IMR-90 (cell line): ENCODE measurements around the gene RHOD. TPM values are rescaled to one million over a fixed set of nuclear protein-coding genes. Genes with fewer than 3 reads are reported as not detected.

Experiments used
- ATAC-seq: fragments of 200-7000 bp; cut with Tn5 transposase; 2 replicates; pipeline ENCODE4 v1.9.1; 2020; ENCODE audit warnings: low read depth, mild to moderate bottlenecking, moderate library complexity
- BruUV-seq: library from RNA; stranded (reverse); fragments of 400-500 nt; replicated peaks from 2 replicates; lab custom pipeline; 2021; lab: Mats Ljungman, UMichigan
- CTCF ChIA-PET: fragments of 300-600 bp; formaldehyde crosslinking; extraction: SDS; loops from one replicate; lab custom pipeline; 2021; ENCODE audit warnings: antibody characterized with exemption; lab: Yijun Ruan, JAX
- POLR2A ChIA-PET: fragments of 300-600 bp; sonication (Branson Sonifier 250); formaldehyde crosslinking; loops from one replicate; lab custom pipeline; 2022; ENCODE audit warnings: antibody characterized with exemption; ENCODE audit not compliant: unreplicated experiment; lab: Charles Lee
- DNase-seq: peaks from one replicate; pipeline ENCODE4 v3.0.0; 2013
- H2AFZ ChIP-seq: replicated peaks from 2 replicates; pipeline ENCODE3; 2013; ENCODE audit warnings: low read length, mild to moderate bottlenecking; ENCODE audit not compliant: poor library complexity
- H2AK5ac ChIP-seq: 2 replicates; pipeline ENCODE4 v1.6.1; 2013; ENCODE audit warnings: low read depth, low read length, inconsistent platforms
- H2AK9ac ChIP-seq: replicated peaks from 2 replicates; pipeline ENCODE3; 2013; ENCODE audit warnings: mild to moderate bottlenecking, low read depth, low read length, moderate library complexity; ENCODE audit not compliant: poor library complexity
- H2BK120ac ChIP-seq: 2 replicates; pipeline ENCODE4 v1.6.1; 2013; ENCODE audit warnings: low read depth, low read length, inconsistent platforms
- H2BK15ac ChIP-seq: 3 replicates; pipeline ENCODE4 v1.6.1; 2013; ENCODE audit warnings: low read depth, low read length, inconsistent platforms
- H2BK20ac ChIP-seq: 2 replicates; pipeline ENCODE4 v1.6.1; 2013; ENCODE audit warnings: low read depth, mild to moderate bottlenecking, inconsistent platforms, low read length, moderate library complexity
- H2BK5ac ChIP-seq: 2 replicates; pipeline ENCODE4 v1.6.1; 2013; ENCODE audit warnings: mild to moderate bottlenecking, low read depth, low read length, inconsistent platforms; ENCODE audit not compliant: poor library complexity, severe bottlenecking
- H3K14ac ChIP-seq: replicated peaks from 2 replicates; pipeline ENCODE4 v1.6.1; 2013; ENCODE audit warnings: low read depth, low read length, inconsistent platforms
- H3K18ac ChIP-seq: 2 replicates; pipeline ENCODE4 v1.6.1; 2013; ENCODE audit warnings: low read depth, low read length, control low read depth
- H3K23ac ChIP-seq: 2 replicates; pipeline ENCODE4 v1.6.1; 2013; ENCODE audit warnings: low read depth, low read length, inconsistent platforms
- H3K27ac ChIP-seq: 2 replicates; pipeline ENCODE4 v1.5.1; 2013; ENCODE audit warnings: mild to moderate bottlenecking, control low read depth, low read length; ENCODE audit not compliant: insufficient read depth
- H3K27me3 ChIP-seq: 2 replicates; pipeline ENCODE4 v1.6.1; 2013; ENCODE audit warnings: low read length; ENCODE audit not compliant: control insufficient read depth, insufficient read depth
- H3K36me3 ChIP-seq: 2 replicates; pipeline ENCODE4 v1.6.1; 2013; ENCODE audit warnings: low read length, mixed read lengths; ENCODE audit not compliant: control insufficient read depth, insufficient read depth
- H3K4ac ChIP-seq: 2 replicates; pipeline ENCODE4 v1.6.1; 2013; ENCODE audit warnings: low read depth, low read length, inconsistent platforms
- H3K4me1 ChIP-seq: 2 replicates; pipeline ENCODE4 v1.6.1; 2013; ENCODE audit warnings: low read length, mixed read lengths; ENCODE audit not compliant: control insufficient read depth, insufficient read depth
- H3K4me2 ChIP-seq: 2 replicates; pipeline ENCODE4 v1.6.1; 2013; ENCODE audit warnings: low read depth, mild to moderate bottlenecking, control low read depth, low read length, moderate library complexity
- H3K4me3 ChIP-seq: 2 replicates; pipeline ENCODE4 v1.5.1; 2013; ENCODE audit warnings: low read depth, mild to moderate bottlenecking, control low read depth, low read length, moderate library complexity; ENCODE audit not compliant: insufficient read depth
- H3K56ac ChIP-seq: 2 replicates; pipeline ENCODE4 v1.6.1; 2013; ENCODE audit warnings: low read length, inconsistent platforms; ENCODE audit not compliant: insufficient read depth; ENCODE audit errors: extremely low read depth
- H3K79me1 ChIP-seq, 2 experiments: 2 replicates each; pipeline ENCODE4 v1.6.1; 2013; ENCODE audit warnings: low read length in 2 of 2, inconsistent platforms in 1 of 2, low read depth in 1 of 2
- H3K9ac ChIP-seq: 2 replicates; pipeline ENCODE4 v1.6.1; 2013; ENCODE audit warnings: low read depth, low read length, control low read depth
- H3K9me1 ChIP-seq: 2 replicates; pipeline ENCODE4 v1.6.1; 2013; ENCODE audit warnings: low read length, inconsistent platforms; ENCODE audit not compliant: insufficient read depth
- H3K9me3 ChIP-seq: 2 replicates; pipeline ENCODE4 v1.6.1; 2013; ENCODE audit warnings: low read length; ENCODE audit not compliant: control insufficient read depth, insufficient read depth
- H4K20me1 ChIP-seq: 2 replicates; pipeline ENCODE4 v1.6.1; 2013; ENCODE audit warnings: low read length, inconsistent platforms; ENCODE audit not compliant: insufficient read depth
- H4K5ac ChIP-seq: 2 replicates; pipeline ENCODE4 v1.6.1; 2013; ENCODE audit warnings: mild to moderate bottlenecking, low read depth, low read length, control low read depth
- H4K8ac ChIP-seq, 2 experiments: 2 replicates each; pipeline ENCODE4 v1.6.1; 2013; ENCODE audit warnings: low read depth in 2 of 2, low read length in 2 of 2, control low read depth in 1 of 2, inconsistent platforms in 1 of 2
- H4K91ac ChIP-seq: 2 replicates; pipeline ENCODE4 v1.6.1; 2013; ENCODE audit warnings: low read depth, low read length, inconsistent platforms; ENCODE audit not compliant: insufficient read depth
- POLR2A ChIP-seq: IDR thresholded peaks from 2 replicates; pipeline ENCODE4 v1.6.1; 2012; ENCODE audit warnings: mild to moderate bottlenecking, low read depth, low read length
- WGBS, 2 experiments: methylation state at CpG; one replicate each; pipeline versions ENCODE4 v1.1.5 to v1.1.7; 2013; ENCODE audit warnings: missing lambda C conversion rate in 2 of 2; ENCODE audit not compliant: insufficient read length in 1 of 2; ENCODE audit errors: extremely low coverage in 2 of 2; 5-methylcytosine and 5-hydroxymethylcytosine counted together
- dilution Hi-C: fragments of 300-500 bp; cut with HindIII; formaldehyde crosslinking; loops from one replicate; pipeline ENCODE4 v1.14.3; 2018; ENCODE audit warnings: low sequenced_read_pairs; ENCODE audit not compliant: unreplicated experiment
- in situ Hi-C: fragments of 300-500 bp; cut with MboI; formaldehyde crosslinking; loops from 3 replicates; pipeline ENCODE4 v1.14.3; 2019; ENCODE audit warnings: low sequenced_read_pairs, inconsistent platforms, mixed read lengths
- intact Hi-C: fragments of 100-400 bp; cut with micrococcal nuclease; formaldehyde crosslinking; loops from 2 replicates; pipeline ENCODE4 v1.10.0; 2022
- polyA plus RNA-seq, 3 experiments: library from polyadenylated mRNA; depleted of rRNA; stranded (reverse); fragments of >200 nt; gene quantifications; 2 replicates each; pipeline ENCODE4 v1.2.3, GENCODE V29; 2012; ENCODE audit warnings: low replicate concordance in 1 of 3
- total RNA-seq: library from RNA; depleted of rRNA; stranded (reverse); fragments of >200 nt; gene quantifications from 2 replicates; pipeline ENCODE4 v1.2.3, GENCODE V29; 2012

The RHOD gene
- total and polyA plus RNA-seq, 2 of the 4 experiments (the other 2 are of a cell fraction), result 4.7 to 10.9 TPM

DNA sequence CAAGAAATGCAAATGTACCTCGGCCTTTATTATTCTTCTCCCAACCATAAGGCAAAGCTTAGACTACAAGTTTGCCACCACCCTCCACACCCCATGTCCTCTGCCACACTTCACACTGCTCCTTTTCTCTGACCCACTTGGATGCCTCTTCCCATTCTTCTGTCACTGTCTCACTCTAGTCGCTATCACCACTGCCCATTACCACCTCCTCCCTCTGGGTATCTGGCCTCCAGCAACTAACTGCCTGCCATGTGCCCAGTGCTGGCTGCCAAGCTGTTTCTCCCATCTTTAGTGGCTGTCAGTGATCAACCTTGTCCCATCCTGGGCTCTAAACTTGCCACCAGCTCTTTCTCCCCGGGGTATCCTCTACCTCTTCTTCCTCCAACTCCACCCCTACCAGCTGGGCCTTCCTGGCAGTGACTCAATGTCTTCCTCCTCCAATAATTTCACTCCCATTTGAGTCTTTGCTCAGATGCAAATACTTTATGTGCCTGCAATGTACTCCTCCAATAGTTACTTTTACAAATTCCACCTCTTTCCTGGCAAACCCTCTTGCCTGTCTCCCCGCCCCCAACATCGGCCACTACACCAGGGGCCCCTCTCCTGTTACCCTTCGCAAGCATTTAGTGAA, 42.3 kb downstream of the RHOD start:
- Histone ChIP-seq H3K9me1 (no peaks in the 10 kb centered on the region; the same call in 1 of the 2 replicates), H2AK5ac (no peak overlapping the region), H3K18ac (no peak overlapping the region), H4K5ac (no peak overlapping the region), H3K14ac (no peak overlapping the region), H3K4me2 (no peak overlapping the region), H2BK20ac (no peak overlapping the region), H3K79me1 (no peaks in the 10 kb centered on the region), H3K36me3 (no peaks in the 10 kb centered on the region), H2BK15ac (no peak overlapping the region), H3K9ac (no peak overlapping the region), H2BK5ac (no peak overlapping the region), H4K20me1 (no peaks in the 10 kb centered on the region), H2BK120ac (no peak overlapping the region), H4K91ac (no peak overlapping the region), H2AFZ (no peak overlapping the region), H3K27me3 (peaks cover 9% of the 10 kb centered on the region), H3K27ac (no peak overlapping the region), H3K23ac (no peak overlapping the region), H3K4me3 (no peak overlapping the region), H3K4ac (no peak overlapping the region), H3K4me1 (no peaks in the 10 kb centered on the region), H3K9me3 (no peaks in the 10 kb centered on the region), H2AK9ac (no peak overlapping the region), H3K56ac (no peak overlapping the region), H4K8ac (no peak overlapping the region)
- no peak for DNase-seq
- intact Hi-C loops (no loop called here), dilution Hi-C loops (no loop called here), in situ Hi-C loops (no loop called here)
- no TSS peak for BruUV-seq
- no peak for ATAC-seq
- ChIA-PET POLR2A (no interaction called here), CTCF (no interaction called here)
- WGBS, 2 experiments, result 44% methylated on average over 1 of the region's 6 CpGs; no CpG with 5 or more reads in 1 of the 2 experiments
- no peak for TF ChIP-seq POLR2A
